ENCODE measurements around the gene IRAK3. TPM values are rescaled to one million over a fixed set of nuclear protein-coding genes. Genes with fewer than 3 reads are reported as not detected.

IRAK3 gene
- total RNA-seq, 1 experiment from 2014 or later = 0.12 TPM

- Histone ChIP-seq H3K9ac (ENCODE audit: low read length) (no peak overlapping the region), H4K20me1 (ENCODE audit: insufficient read depth) (no peaks in the 10 kb centered on the region), H3K9me2 (ENCODE audit: insufficient read depth) (no peaks in the 10 kb centered on the region), H3K4me3 (replicated peaks in 1 of 2; ENCODE audit: low read depth in 1 of 2, low read length in 2 of 2) (no peak overlapping the region), H3K4me1 (ENCODE audit: control insufficient read depth in 1 of 2, insufficient read depth in 2 of 2, low read length in 2 of 2) (no peaks in the 10 kb centered on the region), H3K36me3 (ENCODE audit: control insufficient read depth in 1 of 2, insufficient read depth in 2 of 2, low read length in 2 of 2) (no peaks in the 10 kb centered on the region), H3K27ac (ENCODE audit: low read depth, low read length) (no peak overlapping the region), H3K79me2 (ENCODE audit: insufficient read depth, low read length) (no peaks in the 10 kb centered on the region), H3K27me3 (ENCODE audit: insufficient read depth, low read length) (peaks cover 3% of the 10 kb centered on the region; the same call in 1 of the 2 replicates), H2AFZ (ENCODE audit: low read depth, low read length, poor library complexity, severe bottlenecking) (no peak overlapping the region), H3K9me3 (ENCODE audit: control insufficient read depth in 1 of 2, insufficient read depth in 1 of 2, low read depth in 1 of 2, low read length in 2 of 2) (no peaks in the 10 kb centered on the region), H3K4me2 (ENCODE audit: low read length) (no peak overlapping the region)
- CTCF ChIA-PET = interaction anchor here (3.3 kb wide), 1 partner anchor 7 kb away, joined by 10 read pairs; no protein-coding TSS in a partner anchor
- POLR2A ChIA-PET = no interaction called here
- no peak for DNase-seq (ENCODE audit: low read depth, low spot score)
- RAD21 ChIA-PET (ENCODE audit: low non-redundant PET in 1 of 2, low total read pairs in 2 of 2, uncharacterized antibody in 2 of 2, unreplicated experiment in 2 of 2) = no interaction called here
- BruUV-seq (replicated peaks) = no TSS peak
- ATAC-seq = no peak
- no peak for TF ChIP-seq ATF3 (IDR thresholded peaks at IDR 0.05)
- no peak for TF ChIP-seq SP1 (IDR thresholded peaks at IDR 0.05; ENCODE audit: low read depth)
- TF ChIP-seq CBX3 (IDR thresholded peaks at IDR 0.05; ENCODE audit: low read depth) = no peak
- no peak for TF ChIP-seq SRF (IDR thresholded peaks at IDR 0.05; ENCODE audit: low read depth)
- TF ChIP-seq ELF1 (IDR thresholded peaks at IDR 0.05; ENCODE audit: borderline replicate concordance, low read depth) = no peak
- TF ChIP-seq POLR2A (IDR thresholded peaks at IDR 0.05; ENCODE audit: borderline replicate concordance, extremely low read depth, insufficient read depth, insufficient read length) = no peak
- TF ChIP-seq FOSL1 (IDR thresholded peaks at IDR 0.05; ENCODE audit: low read depth) = no peak
- intact Hi-C loops (cut with micrococcal nuclease) = no loop called here
These were observed 52.3 kb downstream of the IRAK3 start for GRCh38 chr12:66241061-66242043.

- no peaks in the 10 kb centered on the region for H3K9me3 ChIP-seq (ENCODE audit: control insufficient read depth in 1 of 2, insufficient read depth in 1 of 2, low read depth in 1 of 2, low read length in 2 of 2)
- no peaks in the 10 kb centered on the region for H4K20me1 ChIP-seq (ENCODE audit: insufficient read depth)
- 0 out of 2 replicates have a peak, but pooled peaks cover 3% of the 10 kb centered on the region for H3K27me3 ChIP-seq (ENCODE audit: insufficient read depth, low read length)
- no peaks in the 10 kb centered on the region for H3K4me1 ChIP-seq (ENCODE audit: control insufficient read depth in 1 of 2, insufficient read depth in 2 of 2, low read length in 2 of 2)
- no peak overlapping the region for H3K4me2 ChIP-seq (ENCODE audit: low read length)
- ChIA-PET POLR2A (no interaction called here), RAD21 (ENCODE audit: low non-redundant PET in 1 of 2, low total read pairs in 2 of 2, uncharacterized antibody in 2 of 2, unreplicated experiment in 2 of 2) (no interaction called here), CTCF (interaction anchor here (3.3 kb wide), 1 partner anchor 8 kb away, joined by 10 read pairs; no protein-coding TSS in a partner anchor)
- no peak for TF ChIP-seq EZH2phosphoT487 (IDR thresholded peaks at IDR 0.05; ENCODE audit: borderline replicate concordance)
- TF ChIP-seq POLR2A (IDR thresholded peaks at IDR 0.05; ENCODE audit: borderline replicate concordance, extremely low read depth, insufficient read depth, insufficient read length) = no peak
- no peak for TF ChIP-seq RAD21 (IDR thresholded peaks at IDR 0.05; ENCODE audit: low read depth)
- no peak for TF ChIP-seq CBX3 (IDR thresholded peaks at IDR 0.05; ENCODE audit: low read depth)
- TF ChIP-seq EZH2 (IDR thresholded peaks at IDR 0.05) = no peak
- no peak for TF ChIP-seq CTCF (IDR thresholded peaks at IDR 0.05 in 2 of 3, conservative IDR thresholded peaks at IDR 0.05 in 1 of 3; ENCODE audit: borderline replicate concordance in 1 of 3, insufficient read depth in 1 of 3, low read depth in 2 of 3, low read length in 2 of 3)
- no peak for TF ChIP-seq ELF1 (IDR thresholded peaks at IDR 0.05; ENCODE audit: borderline replicate concordance, low read depth)
- TF ChIP-seq MAX (IDR thresholded peaks at IDR 0.05) = no peak
- TF ChIP-seq SRF (IDR thresholded peaks at IDR 0.05; ENCODE audit: low read depth) = no peak
- intact Hi-C loops (cut with micrococcal nuclease) = no loop called here
- H3K27ac ChIP-seq (ENCODE audit: low read depth, low read length) = no peak overlapping the region
- no peak for DNase-seq (ENCODE audit: low read depth, low spot score)
- ATAC-seq = no peak
- no peaks in the 10 kb centered on the region for H3K36me3 ChIP-seq (ENCODE audit: control insufficient read depth in 1 of 2, insufficient read depth in 2 of 2, low read length in 2 of 2)
- H3K4me3 ChIP-seq (replicated peaks in 1 of 2; ENCODE audit: low read depth in 1 of 2, low read length in 2 of 2) = no peak overlapping the region
- BruUV-seq (replicated peaks) = no TSS peak
- H3K9ac ChIP-seq (ENCODE audit: low read length) = no peak overlapping the region
- H2AFZ ChIP-seq (ENCODE audit: low read depth, low read length, poor library complexity, severe bottlenecking) = no peak overlapping the region
- H3K79me2 ChIP-seq (ENCODE audit: insufficient read depth, low read length) = no peaks in the 10 kb centered on the region
- H3K9me2 ChIP-seq (ENCODE audit: insufficient read depth) = no peaks in the 10 kb centered on the region
These were observed 53.3 kb downstream of the IRAK3 start for GRCh38 chr12:66242311-66242710.
